C4-2B (cell line): ENCODE measurements around the gene CST4.

Experiments
- CTCF ChIP-seq: fragments of 450-650 bp; conservative IDR thresholded peaks from 2 replicates; pipeline ENCODE4 v1.5.1; 2017; ENCODE audit warnings: mild to moderate bottlenecking
- ZFX ChIP-seq: fragments of 450-650 bp; IDR thresholded peaks from 2 replicates; pipeline ENCODE4 v1.6.1; 2017

GRCh38 chr20:23663180-23663579 lies 25.7 kb downstream of the CST4 start:
- TF ChIP-seq CTCF: no peak
- no peak for TF ChIP-seq ZFX
